Upper lobe of right lung (tissue), 1 donor: ENCODE data around the gene ZNF385D. TPM values are rescaled to one million over a fixed set of nuclear protein-coding genes. Genes with fewer than 3 reads are reported as not detected.

Source experiments
- ATAC-seq: fragments of 200-7000 bp; cut with Tn5 transposase; one replicate; pipeline ENCODE4 v1.9.1; 2020; ENCODE audit warnings: mild to moderate bottlenecking, moderate library complexity
- DNase-seq: peaks from one replicate; pipeline ENCODE4 v3.0.0-alpha.2; 2020
- H3K27ac ChIP-seq: fragments of 200-600 bp; one replicate; pipeline ENCODE4 v1.8.0; 2022
- H3K27me3 ChIP-seq: fragments of 200-600 bp; one replicate; pipeline ENCODE4 v1.8.0; 2022; ENCODE audit warnings: mild to moderate bottlenecking
- H3K36me3 ChIP-seq: fragments of 200-600 bp; one replicate; pipeline ENCODE4 v1.8.0; 2022
- H3K4me1 ChIP-seq: fragments of 200-600 bp; one replicate; pipeline ENCODE4 v1.8.0; 2022
- H3K4me3 ChIP-seq: fragments of 200-600 bp; one replicate; pipeline ENCODE4 v1.8.0; 2022; ENCODE audit warnings: mild to moderate bottlenecking
- H3K9me3 ChIP-seq: fragments of 200-600 bp; one replicate; pipeline ENCODE4 v1.8.0; 2022
- intact Hi-C: fragments of 100-400 bp; cut with DNase I; formaldehyde crosslinking; loops from one replicate; pipeline ENCODE4 v1.11.0; 2022
- total RNA-seq: library from RNA; stranded (reverse); fragmentation: NEBNext Ultra II Directional; extraction: Animal tissue kit (Norgen Biotek cat#: 25700); gene quantifications from one replicate; pipeline ENCODE4 v1.2.1, GENCODE V29; 2021
- TF ChIP-seq, protein P1 (sequence below): fragments of 200-600 bp; IDR thresholded peaks from one replicate; pipeline ENCODE4 v1.8.0; 2022; ENCODE audit warnings: antibody characterized with exemption
- donor health status: DM: no; HTN: yes; CAD: no; lungs with severe emphysema.

Gene ZNF385D
- total RNA-seq, 1 donor from 2014 or later = 9.4 TPM

DNA sequence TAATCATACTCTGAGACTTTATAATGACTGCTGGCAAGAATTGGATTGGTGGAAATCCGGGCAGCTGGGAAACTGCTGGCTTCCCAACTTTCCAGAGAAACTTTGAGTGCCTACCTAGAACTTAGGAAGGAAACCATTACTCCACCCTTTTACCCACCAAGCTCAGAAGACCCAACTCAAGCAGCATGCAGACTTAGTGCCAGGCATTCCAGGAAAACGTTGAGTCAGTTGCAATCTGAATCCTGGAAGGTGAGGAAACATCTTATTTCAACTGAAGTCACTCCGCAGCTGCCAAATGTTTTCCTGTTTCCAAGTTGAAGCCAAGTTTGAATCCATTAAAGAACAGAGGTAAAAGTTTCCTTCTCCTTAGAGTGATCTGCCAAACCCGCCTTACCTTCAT, 126.5 kb downstream of the ZNF385D start:
- no peak for DNase-seq
- TF ChIP-seq, protein P1, sequence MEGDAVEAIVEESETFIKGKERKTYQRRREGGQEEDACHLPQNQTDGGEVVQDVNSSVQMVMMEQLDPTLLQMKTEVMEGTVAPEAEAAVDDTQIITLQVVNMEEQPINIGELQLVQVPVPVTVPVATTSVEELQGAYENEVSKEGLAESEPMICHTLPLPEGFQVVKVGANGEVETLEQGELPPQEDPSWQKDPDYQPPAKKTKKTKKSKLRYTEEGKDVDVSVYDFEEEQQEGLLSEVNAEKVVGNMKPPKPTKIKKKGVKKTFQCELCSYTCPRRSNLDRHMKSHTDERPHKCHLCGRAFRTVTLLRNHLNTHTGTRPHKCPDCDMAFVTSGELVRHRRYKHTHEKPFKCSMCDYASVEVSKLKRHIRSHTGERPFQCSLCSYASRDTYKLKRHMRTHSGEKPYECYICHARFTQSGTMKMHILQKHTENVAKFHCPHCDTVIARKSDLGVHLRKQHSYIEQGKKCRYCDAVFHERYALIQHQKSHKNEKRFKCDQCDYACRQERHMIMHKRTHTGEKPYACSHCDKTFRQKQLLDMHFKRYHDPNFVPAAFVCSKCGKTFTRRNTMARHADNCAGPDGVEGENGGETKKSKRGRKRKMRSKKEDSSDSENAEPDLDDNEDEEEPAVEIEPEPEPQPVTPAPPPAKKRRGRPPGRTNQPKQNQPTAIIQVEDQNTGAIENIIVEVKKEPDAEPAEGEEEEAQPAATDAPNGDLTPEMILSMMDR = no peak
- no peak for ATAC-seq
- Histone ChIP-seq H3K27ac (no peak overlapping the region), H3K9me3 (no peaks in the 10 kb centered on the region), H3K36me3 (no peaks in the 10 kb centered on the region), H3K27me3 (no peaks in the 10 kb centered on the region), H3K4me1 (no peaks in the 10 kb centered on the region), H3K4me3 (no peak overlapping the region)
- intact Hi-C loops = no loop called here

DNA sequence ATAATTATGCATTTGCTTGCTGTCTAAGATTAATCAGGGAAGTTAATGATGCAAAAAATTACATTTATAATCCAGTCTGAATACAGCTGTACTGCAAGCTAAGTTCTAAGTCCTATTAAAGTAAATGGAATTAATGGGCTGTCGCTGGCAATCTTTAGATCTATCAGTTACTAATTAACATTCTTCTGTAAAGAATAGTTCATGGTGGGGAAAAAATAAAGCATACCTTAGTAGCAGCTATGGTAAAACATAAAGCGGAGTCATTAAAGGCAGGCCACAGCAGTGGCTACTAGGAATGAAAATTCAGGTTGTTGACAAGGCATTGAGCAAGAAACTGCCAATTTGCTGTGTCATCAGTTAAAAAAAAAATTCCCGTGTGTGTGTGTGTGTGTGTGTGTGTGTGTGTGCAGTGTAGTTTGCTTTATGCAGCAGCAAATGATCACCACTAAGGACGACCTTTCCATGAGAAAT, 129.8 kb downstream of the ZNF385D start:
- Histone ChIP-seq H3K27ac (no peak overlapping the region), H3K27me3 (no peaks in the 10 kb centered on the region), H3K4me1 (no peaks in the 10 kb centered on the region), H3K36me3 (no peaks in the 10 kb centered on the region), H3K4me3 (no peak overlapping the region), H3K9me3 (no peaks in the 10 kb centered on the region)
- TF ChIP-seq, protein P1 = no peak
- DNase-seq (no peak), ATAC-seq (peak; percentile 44)
- intact Hi-C loops = no loop called here

DNA sequence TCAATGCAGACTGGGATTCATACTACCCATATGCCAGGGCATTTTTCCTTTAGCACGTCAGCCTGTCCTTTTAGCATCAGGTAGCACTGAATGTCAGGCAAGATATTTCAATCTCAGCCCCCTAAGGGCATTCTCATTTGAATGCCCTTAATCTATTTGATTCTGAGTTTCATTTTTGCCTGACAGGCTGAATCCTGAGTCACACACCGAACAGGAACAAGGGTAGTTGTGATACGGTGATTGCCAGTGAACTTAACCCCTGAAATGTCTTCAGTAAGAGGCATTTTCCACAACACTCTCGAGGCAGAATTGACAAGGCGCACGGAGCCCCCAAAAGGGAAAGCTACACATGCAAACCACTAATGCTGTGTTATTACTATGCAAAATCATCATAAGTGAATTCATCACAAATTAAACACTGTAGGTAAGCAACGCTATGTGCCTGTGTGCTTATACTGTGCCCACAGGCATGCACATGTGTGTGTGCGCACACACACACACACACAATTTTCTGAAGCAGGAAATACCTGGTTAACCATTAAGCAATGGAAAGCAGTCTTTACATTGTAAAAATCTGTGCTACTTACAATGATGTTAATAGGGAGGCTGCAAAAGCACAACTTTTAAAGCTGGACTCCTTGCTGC, 130.4 kb downstream of the ZNF385D start:
- no peak overlapping the region for H3K4me3 ChIP-seq
- ATAC-seq (no peak), DNase-seq (no peak)
- no peaks in the 10 kb centered on the region for H3K36me3 ChIP-seq
- TF ChIP-seq, protein P1 = no peak
- intact Hi-C loops = no loop called here
- H3K27me3 ChIP-seq = no peaks in the 10 kb centered on the region
- H3K4me1 ChIP-seq = no peaks in the 10 kb centered on the region
- no peak overlapping the region for H3K27ac ChIP-seq
- no peaks in the 10 kb centered on the region for H3K9me3 ChIP-seq

DNA sequence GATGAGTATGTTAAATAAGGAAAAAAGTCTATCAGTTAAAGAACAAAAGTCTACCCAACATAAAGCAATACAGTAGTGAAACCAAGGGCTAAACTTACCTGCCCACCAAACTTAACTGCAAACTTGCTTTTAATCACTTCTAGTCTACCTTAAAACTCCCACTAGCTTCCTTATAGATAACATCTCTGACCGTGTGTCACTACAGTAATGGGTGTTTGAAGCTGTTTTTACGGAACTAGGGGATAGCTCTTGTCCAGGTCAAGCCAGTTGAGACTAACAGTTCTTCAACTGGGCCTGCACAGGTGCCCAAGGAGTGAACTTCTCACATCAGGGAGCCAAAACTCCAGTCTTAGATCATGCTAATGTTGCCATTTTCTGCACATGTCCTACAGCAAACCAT, 132.3 kb downstream of the ZNF385D start:
- intact Hi-C loops = no loop called here
- no peaks in the 10 kb centered on the region for H3K27me3 ChIP-seq
- H3K4me1 ChIP-seq = no peaks in the 10 kb centered on the region
- TF ChIP-seq, protein P1 = no peak
- no peaks in the 10 kb centered on the region for H3K36me3 ChIP-seq
- H3K27ac ChIP-seq = no peak overlapping the region
- DNase-seq = no peak
- no peak overlapping the region for H3K4me3 ChIP-seq
- no peaks in the 10 kb centered on the region for H3K9me3 ChIP-seq
- ATAC-seq = no peak

DNA sequence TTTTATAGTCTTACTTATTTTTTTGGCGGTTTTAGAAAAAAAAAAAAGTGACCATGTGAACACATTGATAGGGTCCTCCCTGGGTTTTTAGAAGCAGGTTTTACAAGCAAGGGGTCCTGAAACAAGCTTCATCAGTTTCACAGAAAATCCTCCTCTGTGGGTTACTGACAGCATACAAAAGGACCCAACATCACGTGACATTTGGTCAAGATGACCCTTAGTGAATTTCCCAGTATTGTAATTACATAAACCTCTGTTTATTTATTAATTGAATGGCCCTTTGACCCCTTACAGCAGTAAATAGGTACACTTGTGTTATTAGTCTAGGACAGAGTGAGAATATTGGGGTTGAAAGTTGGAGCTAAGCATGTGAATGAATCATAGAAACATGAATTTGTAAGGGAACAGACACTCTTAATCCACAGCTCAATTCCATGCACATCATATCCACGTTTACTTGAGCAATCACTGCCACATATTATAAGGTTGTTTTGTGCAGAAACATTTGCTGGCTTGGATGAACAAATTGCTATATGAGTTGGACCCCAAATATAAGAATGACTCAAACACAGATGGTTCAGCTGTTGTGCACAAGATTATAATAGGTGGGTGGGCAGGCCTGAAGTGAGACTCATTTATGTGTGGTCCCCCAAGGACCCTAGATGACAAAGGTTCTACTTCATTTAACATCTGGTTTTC, 137.5 kb downstream of the ZNF385D start:
- H3K27me3 ChIP-seq = no peaks in the 10 kb centered on the region
- H3K9me3 ChIP-seq = no peaks in the 10 kb centered on the region
- no peaks in the 10 kb centered on the region for H3K36me3 ChIP-seq
- intact Hi-C loops = no loop called here
- H3K4me1 ChIP-seq = no peaks in the 10 kb centered on the region
- no peak overlapping the region for H3K4me3 ChIP-seq
- DNase-seq = no peak
- no peak overlapping the region for H3K27ac ChIP-seq
- TF ChIP-seq, protein P1 = no peak
- no peak for ATAC-seq
